ENCODE data around the gene TEX48. TPM values are rescaled to one million over a fixed set of nuclear protein-coding genes. Genes with fewer than 3 reads are reported as not detected.
A peak's percentile ranks its signal among the peaks of the same experiment; 100 is the strongest.

TEX48 gene, protein sequence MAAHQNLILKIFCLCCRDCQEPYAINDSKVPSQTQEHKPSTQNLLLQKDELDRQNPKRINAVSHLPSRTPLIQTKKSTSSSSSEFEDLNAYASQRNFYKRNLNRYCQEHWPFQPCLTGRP
- not detected for total RNA-seq

DNA sequence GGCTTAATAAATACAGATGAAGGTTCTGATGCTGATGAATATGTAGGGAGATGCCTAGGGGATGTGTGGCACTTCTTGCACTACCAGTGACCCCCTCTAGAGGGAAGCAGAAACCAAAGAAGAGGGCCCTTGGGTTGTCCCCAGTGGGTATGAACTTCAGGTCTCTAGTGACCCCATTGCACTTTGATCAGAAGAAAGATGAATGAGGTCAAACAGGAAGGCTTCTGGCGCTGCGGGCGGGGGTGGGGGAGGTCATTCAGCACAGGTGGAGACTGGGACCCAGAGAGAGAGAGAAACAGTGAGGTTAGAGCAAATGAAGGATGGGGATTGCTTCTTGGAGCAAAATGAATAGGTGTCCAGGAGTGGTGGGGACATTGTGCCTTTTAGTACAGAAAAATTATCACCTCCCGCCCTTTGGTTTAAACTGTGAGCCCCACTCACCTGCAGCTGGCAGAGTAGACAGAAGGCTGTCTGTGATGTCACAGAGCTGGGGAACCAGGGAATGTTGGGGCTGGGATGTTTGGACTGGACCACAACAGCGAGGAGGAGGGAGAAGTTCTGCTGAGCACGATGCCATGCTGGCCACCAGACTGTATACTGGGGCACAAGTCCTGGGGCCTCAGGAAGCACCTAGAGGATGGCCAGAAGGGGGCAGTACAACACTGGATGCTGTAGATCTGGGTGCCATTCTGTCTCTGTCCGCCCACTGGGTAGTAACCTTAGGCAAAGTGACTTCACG, at the start of gene TEX48:
Gene TEX48, minus strand, starts transcription at position 599 of the 739 bp plus-strand sequence. CDS start 10,469 bp downstream, outside the sequence.
- peaks cover 15 to 18% of the 10 kb centered on the region in 2 donors for H3K4me1 ChIP-seq (replicated peaks in 1 of 2)
- no peak within 1 kb of the TSS for H3K27ac ChIP-seq
- H3K4me3 ChIP-seq: no peak within 1 kb of the TSS
- WGBS, 10 experiments: 33 to 100% (median 80%) methylated on average over 1 to 7 of the region's 8 CpGs; no CpG with 5 or more reads in 2 of the 10 experiments
- ATAC-seq (replicated peaks in 6 of 8): peak in 7 of 8 experiments; percentile 33 to 92 (median 53)
- in situ Hi-C loops (cut with MboI; ENCODE audit: low pct_unique_long_range_greater_than_20kb in 2 of 9, low sequenced_read_pairs in 9 of 9, unreplicated experiment in 9 of 9): loop anchor here in 3 of 9 experiments (10.0 to 25.0 kb wide), 5 partner anchors 53 to 333 kb away; no protein-coding TSS in a partner anchor

DNA sequence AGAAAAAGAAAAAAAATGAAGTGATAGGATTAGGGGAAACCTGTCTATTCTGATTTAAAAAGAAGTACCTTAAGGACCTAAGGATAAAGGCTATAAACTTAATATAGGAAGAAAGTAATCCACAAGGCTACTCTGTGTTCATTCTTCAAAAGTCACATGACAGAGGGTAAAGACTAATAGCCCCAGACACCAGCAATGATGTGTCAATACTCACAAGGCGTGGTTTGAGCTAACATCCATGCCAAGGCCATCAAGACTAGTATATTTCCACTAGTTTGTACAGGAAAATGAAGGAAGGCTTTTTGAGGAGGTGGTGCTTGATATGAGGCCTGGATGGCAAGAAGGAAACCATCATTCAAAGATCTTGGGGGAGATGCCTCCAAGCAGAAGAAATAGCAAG, 49.7 kb upstream of the TEX48 start:
- no peak for ATAC-seq (replicated peaks in 6 of 8)
- Histone ChIP-seq H3K27ac (no peak overlapping the region), H3K4me1 (replicated peaks in 1 of 2) (peaks cover 0 to 2% of the 10 kb centered on the region in 2 donors), H3K4me3 (no peak overlapping the region)
- in situ Hi-C loops (cut with MboI; ENCODE audit: low pct_unique_long_range_greater_than_20kb in 2 of 9, low sequenced_read_pairs in 9 of 9, unreplicated experiment in 9 of 9): loop anchor here in 2 of 9 experiments (10.0 to 25.0 kb wide), 3 partner anchors 47 to 781 kb away; partner anchors contain the start of gene TEX48 (in 1 of the 2)
- 0 to 100% (median 56%) methylated on average over 1 of the region's 1 CpG; no CpG with 5 or more reads in 3 of the 10 experiments for WGBS, 10 experiments

DNA sequence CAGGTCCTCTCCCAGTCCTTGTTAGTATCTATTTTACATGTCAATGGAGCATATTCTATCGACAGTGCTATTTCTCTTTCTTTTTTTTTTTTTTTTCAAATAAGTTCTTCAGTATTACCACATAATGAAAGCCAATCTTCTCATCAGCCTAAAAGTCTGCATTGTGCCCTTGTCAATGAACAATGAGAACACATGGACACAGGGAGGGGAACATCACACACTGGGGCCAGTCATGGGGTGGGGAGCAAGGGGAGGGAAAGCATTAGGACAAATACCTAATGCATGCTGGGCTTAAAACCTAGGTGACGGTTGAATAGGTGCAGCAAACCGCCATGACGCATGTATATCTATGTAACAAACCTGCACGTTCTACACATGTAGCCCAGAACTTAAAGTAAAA, 47.7 kb upstream of the TEX48 start:
- no peak overlapping the region for H3K27ac ChIP-seq
- in situ Hi-C loops (cut with MboI; ENCODE audit: low pct_unique_long_range_greater_than_20kb in 2 of 9, low sequenced_read_pairs in 9 of 9, unreplicated experiment in 9 of 9): loop anchor here in 2 of 9 experiments (10.0 to 25.0 kb wide), 4 partner anchors 45 to 783 kb away; partner anchors contain the start of gene TEX48 (in 1 of the 2)

DNA sequence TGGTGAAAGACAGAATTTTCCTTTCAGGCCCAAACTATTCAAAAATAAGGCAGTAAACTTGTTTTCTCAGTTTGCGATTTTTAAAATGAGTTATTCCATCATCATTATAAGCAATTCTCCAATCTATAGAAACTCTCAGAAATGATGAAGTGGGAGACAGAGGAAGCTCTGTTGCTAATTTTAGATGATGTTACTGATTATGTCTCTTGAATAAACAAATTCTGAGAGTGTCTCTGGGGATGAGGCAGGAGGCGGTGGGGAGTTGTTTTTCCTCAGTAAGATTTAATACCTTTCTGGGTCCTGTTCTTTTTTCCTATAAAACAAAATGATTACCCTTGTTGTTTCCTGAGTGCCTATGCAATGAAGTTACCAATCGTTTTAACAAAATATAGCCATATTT, 43.9 kb upstream of the TEX48 start:
- WGBS, 10 experiments: 59 to 89% (median 75%) methylated on average over 2 to 3 of the region's 3 CpGs
- peaks cover 2 to 7% of the 10 kb centered on the region in 2 donors for H3K4me1 ChIP-seq (replicated peaks in 1 of 2)
- no peak overlapping the region for H3K4me3 ChIP-seq
- in situ Hi-C loops (cut with MboI; ENCODE audit: low pct_unique_long_range_greater_than_20kb in 2 of 9, low sequenced_read_pairs in 9 of 9, unreplicated experiment in 9 of 9): loop anchor here in 1 of 9 experiments (10.0 to 25.0 kb wide), 3 partner anchors 189 to 786 kb away; no protein-coding TSS in a partner anchor
- no peak for ATAC-seq (replicated peaks in 6 of 8)
- H3K27ac ChIP-seq: no peak overlapping the region

More for the DNA sequence above, 47.7 kb upstream of the TEX48 start:
- 36 to 87% (median 71%) methylated on average over 1 to 5 of the region's 5 CpGs; no CpG with 5 or more reads in 4 of the 10 experiments for WGBS, 10 experiments
- peaks cover 0 to 2% of the 10 kb centered on the region in 2 donors for H3K4me1 ChIP-seq (replicated peaks in 1 of 2)
- ATAC-seq (replicated peaks in 6 of 8): no peak
- no peak overlapping the region for H3K4me3 ChIP-seq

DNA sequence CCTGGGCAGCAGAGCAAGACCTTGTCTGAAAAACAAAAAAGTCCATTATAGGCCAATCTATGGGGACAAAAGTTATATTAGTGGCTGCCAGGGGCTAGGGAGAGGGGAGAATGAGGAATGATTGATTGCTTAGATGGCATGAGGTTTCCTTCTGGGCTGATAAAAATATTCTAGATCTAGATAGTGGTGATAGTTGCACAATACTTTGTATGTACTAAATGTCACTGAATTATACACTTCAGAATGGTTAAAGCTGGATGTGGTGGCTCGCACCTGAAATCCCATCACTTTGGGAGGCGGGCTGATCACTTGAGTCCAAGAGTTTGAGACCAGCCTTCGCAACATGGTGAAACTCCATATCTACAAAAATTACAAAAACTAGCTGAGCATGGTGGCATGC, 42.8 kb upstream of the TEX48 start:
- no peak for ATAC-seq (replicated peaks in 6 of 8)
- H3K27ac ChIP-seq: no peak overlapping the region
- H3K4me3 ChIP-seq: no peak overlapping the region
- WGBS, 10 experiments: 78 to 100% (median 91%) methylated on average over 1 to 3 of the region's 3 CpGs; no CpG with 5 or more reads in 2 of the 10 experiments
- H3K4me1 ChIP-seq (replicated peaks in 1 of 2): peaks cover 4 to 11% of the 10 kb centered on the region in 2 donors
- in situ Hi-C loops (cut with MboI; ENCODE audit: low pct_unique_long_range_greater_than_20kb in 2 of 9, low sequenced_read_pairs in 9 of 9, unreplicated experiment in 9 of 9): loop anchor here in 2 of 9 experiments (10.0 to 25.0 kb wide), 3 partner anchors 190 to 788 kb away; no protein-coding TSS in a partner anchor

DNA sequence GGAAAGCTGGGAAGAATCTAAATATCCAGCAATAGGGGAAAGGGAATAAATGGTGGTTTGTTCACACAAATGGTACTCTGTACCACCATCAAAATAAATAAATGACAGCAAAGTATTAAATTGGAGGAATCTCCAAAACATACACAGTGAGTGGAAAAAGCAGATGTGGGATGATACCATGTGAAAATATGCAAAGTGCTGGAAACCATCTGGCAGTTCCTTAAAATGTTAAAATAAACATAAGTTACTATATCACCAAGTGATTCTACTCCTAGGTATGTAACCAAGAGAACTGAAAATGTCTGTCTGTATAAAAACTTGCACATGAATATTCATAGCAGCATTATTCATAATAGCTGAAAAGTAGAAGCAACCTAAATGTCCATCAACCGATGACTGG, 41.9 kb upstream of the TEX48 start:
- peaks cover 3 to 15% of the 10 kb centered on the region in 2 donors for H3K4me1 ChIP-seq (replicated peaks in 1 of 2)
- H3K4me3 ChIP-seq: no peak overlapping the region
- in situ Hi-C loops (cut with MboI; ENCODE audit: low pct_unique_long_range_greater_than_20kb in 2 of 9, low sequenced_read_pairs in 9 of 9, unreplicated experiment in 9 of 9): loop anchor here in 2 of 9 experiments (10.0 to 25.0 kb wide), 2 partner anchors 191 to 788 kb away; no protein-coding TSS in a partner anchor
- ATAC-seq (replicated peaks in 6 of 8): no peak
- 100% methylated on average over 1 of the region's 1 CpG; no CpG with 5 or more reads in 5 of the 10 experiments for WGBS, 10 experiments
- no peak overlapping the region for H3K27ac ChIP-seq

DNA sequence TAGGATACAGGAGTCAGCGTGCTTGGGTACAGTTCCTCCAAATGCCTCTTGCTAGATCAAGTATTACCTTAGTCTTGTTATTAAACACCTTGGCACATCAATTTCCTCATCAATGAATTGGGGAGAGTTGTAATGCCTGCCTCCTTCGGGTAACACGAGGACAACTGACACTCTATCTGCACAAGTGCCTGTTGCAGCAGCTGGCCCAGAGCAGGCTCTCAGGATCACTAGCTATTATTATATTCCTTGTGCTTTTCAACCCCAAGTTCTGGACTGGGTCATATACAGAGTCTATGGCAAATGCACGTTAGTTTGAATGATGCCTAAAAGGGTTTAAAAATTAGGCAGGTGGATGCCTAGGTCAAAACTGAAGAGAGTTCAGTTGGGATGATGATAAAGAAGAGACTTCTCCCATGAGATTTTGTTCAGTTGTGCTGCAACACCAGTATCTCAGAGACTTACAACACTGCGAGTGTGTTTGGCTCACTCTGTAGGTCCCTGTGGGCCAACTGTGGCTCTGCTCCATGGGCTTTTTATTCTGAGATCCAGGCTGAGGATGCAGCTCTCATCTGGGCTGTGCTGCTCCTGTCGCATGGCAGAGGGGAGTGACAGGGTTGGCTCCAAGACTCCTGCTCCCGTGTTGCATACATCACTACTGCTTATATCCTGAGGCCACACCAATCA, 41.1 kb upstream of the TEX48 start:
- ATAC-seq (replicated peaks in 6 of 8): no peak
- H3K4me1 ChIP-seq (replicated peaks in 1 of 2): peaks cover 3 to 15% of the 10 kb centered on the region in 2 donors
- 17 to 100% (median 55%) methylated on average over 1 to 5 of the region's 7 CpGs; no CpG with 5 or more reads in 2 of the 10 experiments for WGBS, 10 experiments
- in situ Hi-C loops (cut with MboI; ENCODE audit: low pct_unique_long_range_greater_than_20kb in 2 of 9, low sequenced_read_pairs in 9 of 9, unreplicated experiment in 9 of 9): loop anchor here in 2 of 9 experiments (10.0 to 25.0 kb wide), 2 partner anchors 192 to 789 kb away; no protein-coding TSS in a partner anchor
- H3K4me3 ChIP-seq: no peak overlapping the region
- H3K27ac ChIP-seq: no peak overlapping the region

DNA sequence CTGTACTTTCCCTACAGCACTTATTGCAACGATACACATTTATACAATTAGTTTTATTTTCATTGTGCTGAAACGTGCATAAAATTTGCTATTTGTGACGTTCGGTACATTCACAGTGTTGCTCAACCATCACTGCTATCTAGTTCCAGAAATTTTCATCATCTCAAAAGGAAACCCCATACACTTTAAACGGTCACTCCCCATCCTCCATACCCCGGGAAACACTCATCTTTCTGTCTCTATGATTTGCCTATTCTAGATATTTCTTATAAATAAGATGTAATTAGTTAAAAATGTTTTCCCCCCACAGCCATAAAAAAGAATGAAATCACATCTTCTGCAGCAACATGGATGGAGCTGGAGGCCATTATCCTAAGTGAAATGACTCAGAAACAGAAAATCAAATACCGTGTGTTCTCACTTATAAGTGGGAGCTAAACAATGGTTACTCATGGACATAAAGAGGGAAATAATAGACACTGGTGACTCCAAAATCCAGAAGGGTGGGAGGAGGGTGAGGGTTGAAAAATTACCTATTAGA, 40.2 kb upstream of the TEX48 start:
- peaks cover 5 to 15% of the 10 kb centered on the region in 2 donors for H3K4me1 ChIP-seq (replicated peaks in 1 of 2)
- peak in 5 of 8 experiments; percentile 41 to 83 (median 74) for ATAC-seq (replicated peaks in 6 of 8)
- no peak overlapping the region for H3K27ac ChIP-seq
- 2 to 91% (median 68%) methylated on average over 2 to 7 of the region's 7 CpGs for WGBS, 10 experiments
- no peak overlapping the region for H3K4me3 ChIP-seq
- in situ Hi-C loops (cut with MboI; ENCODE audit: low pct_unique_long_range_greater_than_20kb in 2 of 9, low sequenced_read_pairs in 9 of 9, unreplicated experiment in 9 of 9): loop anchor here in 2 of 9 experiments (10.0 to 25.0 kb wide), 2 partner anchors 193 to 790 kb away; no protein-coding TSS in a partner anchor

DNA sequence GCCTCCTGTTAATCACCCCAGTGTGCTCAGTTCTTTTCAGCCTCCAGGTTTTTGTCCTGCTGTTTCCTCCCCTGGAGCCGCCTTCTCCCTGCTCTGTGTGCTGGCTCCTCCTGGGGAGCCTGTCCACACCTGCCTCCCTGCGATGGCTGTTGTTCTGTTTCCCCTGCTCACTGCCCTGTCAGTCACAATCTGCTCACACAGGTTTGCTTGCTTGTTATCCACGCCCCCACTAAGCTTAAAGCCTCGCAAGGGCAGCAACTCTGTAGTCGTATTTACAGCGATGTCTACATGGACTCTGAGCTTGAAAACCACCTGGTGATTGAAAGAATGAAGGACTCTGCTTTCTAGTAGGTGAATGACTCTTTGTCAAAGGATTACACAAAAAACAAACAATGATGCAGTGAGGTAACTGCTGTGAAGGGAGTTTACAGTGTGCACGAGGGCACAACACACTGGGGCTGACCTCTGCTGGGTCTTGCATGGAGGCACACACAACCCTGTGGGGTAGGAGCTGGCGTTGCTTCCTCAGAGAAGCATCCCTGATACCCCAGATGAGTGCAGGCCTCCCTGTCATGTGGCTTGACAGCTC, 39.6 kb upstream of the TEX48 start:
- Histone ChIP-seq H3K27ac (no peak overlapping the region), H3K4me3 (no peak overlapping the region), H3K4me1 (replicated peaks in 1 of 2) (peaks cover 5 to 15% of the 10 kb centered on the region in 2 donors)
- peak in 3 of 8 experiments; percentile 25 to 73 (median 50) for ATAC-seq (replicated peaks in 6 of 8)
- in situ Hi-C loops (cut with MboI; ENCODE audit: low pct_unique_long_range_greater_than_20kb in 2 of 9, low sequenced_read_pairs in 9 of 9, unreplicated experiment in 9 of 9): loop anchor here in 2 of 9 experiments (10.0 to 25.0 kb wide), 2 partner anchors 193 to 791 kb away; no protein-coding TSS in a partner anchor
- 0 to 80% (median 68%) methylated on average over 1 to 7 of the region's 8 CpGs; no CpG with 5 or more reads in 2 of the 10 experiments for WGBS, 10 experiments

DNA sequence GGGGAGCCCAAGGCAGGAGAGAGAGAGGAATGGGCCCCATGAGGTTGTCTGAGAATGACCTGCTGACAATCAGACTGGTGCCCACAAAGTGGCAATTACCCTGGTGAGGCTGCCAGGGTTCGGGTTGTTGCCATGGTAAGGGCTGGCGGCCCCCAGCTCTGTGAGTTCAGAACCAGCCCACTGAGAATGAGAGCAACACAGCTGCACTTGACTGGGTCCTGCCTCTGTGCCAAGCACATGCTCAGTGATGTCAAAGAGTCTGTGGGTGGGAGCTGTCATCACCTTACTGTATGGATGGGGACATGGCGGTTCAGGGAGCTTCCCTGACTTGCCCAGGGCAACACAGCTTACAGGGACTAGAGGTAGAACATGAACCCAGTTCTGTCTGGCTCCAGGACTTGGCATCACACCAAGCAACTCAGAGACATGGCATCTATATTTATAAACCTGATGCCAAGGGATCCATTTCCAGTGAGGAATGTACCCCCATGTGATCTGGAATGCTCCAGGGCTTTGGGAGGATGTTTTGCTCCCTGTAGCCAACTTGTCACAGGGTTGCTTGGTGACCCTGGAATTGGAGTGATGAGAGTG, 38.2 kb upstream of the TEX48 start:
- in situ Hi-C loops (cut with MboI; ENCODE audit: low pct_unique_long_range_greater_than_20kb in 2 of 9, low sequenced_read_pairs in 9 of 9, unreplicated experiment in 9 of 9): loop anchor here in 2 of 9 experiments (10.0 to 25.0 kb wide), 2 partner anchors 195 to 792 kb away; no protein-coding TSS in a partner anchor
- 55 to 100% (median 65%) methylated on average over 1 to 2 of the region's 3 CpGs; no CpG with 5 or more reads in 6 of the 10 experiments for WGBS, 10 experiments
- Histone ChIP-seq H3K4me1 (replicated peaks in 1 of 2) (peaks cover 5 to 15% of the 10 kb centered on the region in 2 donors), H3K27ac (no peak overlapping the region), H3K4me3 (no peak overlapping the region)
- peak in 2 of 8 experiments; percentile 19 to 77 for ATAC-seq (replicated peaks in 6 of 8)

DNA sequence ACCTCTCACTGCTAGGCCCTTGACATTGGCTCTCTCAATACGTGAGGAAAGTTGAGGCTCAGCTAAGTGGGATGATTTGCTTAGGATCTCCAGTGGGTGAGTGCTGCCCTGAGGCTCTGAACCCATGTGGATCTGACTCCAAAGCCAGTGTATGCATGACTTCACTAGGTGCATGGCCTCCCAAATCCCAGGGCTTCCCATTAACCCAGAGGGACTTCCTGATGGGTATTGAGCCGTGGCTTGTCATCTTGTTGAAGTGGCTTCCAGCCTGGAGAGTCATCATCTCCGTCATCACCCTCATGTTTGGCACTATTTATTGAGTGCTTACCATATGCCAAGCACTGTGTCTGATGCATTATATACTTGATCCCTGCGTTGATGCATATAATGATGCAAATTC, 37.3 kb upstream of the TEX48 start:
- in situ Hi-C loops (cut with MboI; ENCODE audit: low pct_unique_long_range_greater_than_20kb in 2 of 9, low sequenced_read_pairs in 9 of 9, unreplicated experiment in 9 of 9): loop anchor here in 1 of 9 experiments (25.0 kb wide), 1 partner anchor 793 kb away; no protein-coding TSS in a partner anchor
- Histone ChIP-seq H3K27ac (no peak overlapping the region), H3K4me1 (replicated peaks in 1 of 2) (peaks cover 5 to 15% of the 10 kb centered on the region in 2 donors), H3K4me3 (no peak overlapping the region)
- no peak for ATAC-seq (replicated peaks in 6 of 8)
- WGBS, 10 experiments: 25 to 85% (median 73%) methylated on average over 1 to 3 of the region's 4 CpGs; no CpG with 5 or more reads in 5 of the 10 experiments

Measured in motor neuron (in vitro differentiated cells).